PC-3 (cell line): ENCODE results near the gene SRSF10. TPM values are rescaled to one million over a fixed set of nuclear protein-coding genes. Genes with fewer than 3 reads are reported as not detected.
A peak's percentile ranks its signal among the peaks of the same experiment; 100 is the strongest.
"Not testable (repeated sequence)": the region's sequence is repeated elsewhere in the genome, so short reads cannot be mapped to it uniquely, and the experiment has no call there.

Experiments used
- ATAC-seq: fragments of 200-7000 bp; cut with Tn5 transposase; 2 replicates; pipeline ENCODE4 v1.9.1; 2020; ENCODE audit warnings: mild to moderate bottlenecking, moderate library complexity
- BruUV-seq: library from RNA; stranded (reverse); fragments of 400-500 nt; replicated peaks from 2 replicates; lab custom pipeline; 2021; lab: Mats Ljungman, UMichigan
- CTCF ChIA-PET: fragments of 300-600 bp; sonication (Branson Sonifier 250); formaldehyde crosslinking; loops from one replicate; lab custom pipeline; 2022; ENCODE audit warnings: antibody characterized with exemption; lab: Charles Lee
- POLR2A ChIA-PET: fragments of 300-600 bp; sonication (Branson Sonifier 250); formaldehyde crosslinking; loops from one replicate; lab custom pipeline; 2022; ENCODE audit warnings: antibody characterized with exemption; ENCODE audit not compliant: unreplicated experiment; lab: Charles Lee
- DNase-seq: peaks from one replicate; pipeline ENCODE4 v3.0.0-alpha.2; 2015
- H2AFZ ChIP-seq: fragments of 300-600 bp; sonication (generic); 2 replicates; pipeline ENCODE4 v1.6.0; 2016; ENCODE audit warnings: antibody characterized with exemption, low read length
- H3F3A ChIP-seq: fragments of 300-600 bp; sonication (generic); one replicate; pipeline ENCODE4 v1.6.0; 2017; ENCODE audit warnings: antibody characterized with exemption, low read length, control low read depth, mild to moderate bottlenecking; ENCODE audit not compliant: unreplicated experiment
- H3K27ac ChIP-seq: fragments of 300-600 bp; sonication (generic); 2 replicates; pipeline ENCODE4 v1.5.1; 2016; ENCODE audit warnings: mild to moderate bottlenecking, low read length
- H3K27me3 ChIP-seq: fragments of 300-600 bp; sonication (generic); 2 replicates; pipeline ENCODE4 v1.6.1; 2016; ENCODE audit warnings: low read length, mixed read lengths
- H3K36me3 ChIP-seq: fragments of 300-600 bp; sonication (generic); 2 replicates; pipeline ENCODE4 v1.6.1; 2016; ENCODE audit warnings: low read depth, mixed run types, low read length, mixed read lengths
- H3K4me1 ChIP-seq: fragments of 300-600 bp; sonication (generic); 2 replicates; pipeline ENCODE4 v1.5.1; 2016; ENCODE audit warnings: low read length; ENCODE audit not compliant: insufficient read depth
- H3K4me2 ChIP-seq: fragments of 300-600 bp; sonication (generic); 2 replicates; pipeline ENCODE4 v1.6.0; 2016; ENCODE audit warnings: low read length
- H3K4me3 ChIP-seq: fragments of 300-600 bp; sonication (generic); 2 replicates; pipeline ENCODE4 v1.5.1; 2016; ENCODE audit warnings: mild to moderate bottlenecking, low read length, mixed read lengths
- H3K79me2 ChIP-seq: fragments of 300-600 bp; sonication (generic); 2 replicates; pipeline ENCODE4 v1.6.1; 2017; ENCODE audit warnings: low read length, mixed read lengths
- H3K9ac ChIP-seq: fragments of 300-600 bp; sonication (generic); 2 replicates; pipeline ENCODE4 v1.6.0; 2016; ENCODE audit warnings: mild to moderate bottlenecking, low read length
- H3K9me2 ChIP-seq: fragments of 300-600 bp; sonication (generic); replicated peaks from 2 replicates; pipeline ENCODE4 v1.6.1; 2016; ENCODE audit warnings: mixed run types, low read length, mixed read lengths
- H3K9me3 ChIP-seq: fragments of 300-600 bp; sonication (generic); 2 replicates; pipeline ENCODE4 v1.6.1; 2016; ENCODE audit warnings: low read length, mixed read lengths
- H4K20me1 ChIP-seq: fragments of 300-600 bp; sonication (generic); 2 replicates; pipeline ENCODE4 v1.6.1; 2016; ENCODE audit warnings: low read length, mixed read lengths
- CTCF ChIP-seq: fragments of 300-600 bp; sonication (generic); conservative IDR thresholded peaks from 2 replicates; pipeline ENCODE4 v1.5.1; 2017; ENCODE audit warnings: antibody characterized with exemption, low read depth, mild to moderate bottlenecking, low read length
- EZH2 ChIP-seq: fragments of 300-600 bp; sonication (generic); IDR thresholded peaks from one replicate; pipeline ENCODE4 v1.6.1; 2017; ENCODE audit warnings: antibody characterized with exemption, mild to moderate bottlenecking, low read length; ENCODE audit not compliant: unreplicated experiment
- EZH2phosphoT487 ChIP-seq: fragments of 300-600 bp; sonication (generic); IDR thresholded peaks from 2 replicates; pipeline ENCODE4 v1.6.1; 2018; ENCODE audit warnings: mild to moderate bottlenecking, antibody characterized with exemption, low read length, borderline replicate concordance
- intact Hi-C: fragments of 100-400 bp; cut with micrococcal nuclease; formaldehyde crosslinking; loops from 2 replicates; pipeline ENCODE4 v1.9.0; 2023
- total RNA-seq: library from RNA; depleted of rRNA; stranded (reverse); fragments of >200 nt; gene quantifications from 2 replicates; pipeline ENCODE4 v1.2.3, GENCODE V29; 2014

The SRSF10 gene
- total RNA-seq, 1 experiment from 2014 or later: 109 TPM

- peaks cover 41% of the 10 kb centered on the region for H3K4me1 ChIP-seq
- H3K36me3 ChIP-seq: peaks cover 17% of the 10 kb centered on the region
- DNase-seq (peak; percentile 83), ATAC-seq (peak; percentile 63)
- no peaks in the 10 kb centered on the region for H3K9me3 ChIP-seq
- TF ChIP-seq CTCF (peak; percentile 43; the same call in 1 of the 2 replicates), EZH2 (no peak)
- H3K27me3 ChIP-seq: no peaks in the 10 kb centered on the region
- TSS peak; percentile 56 for BruUV-seq
- H3K79me2 ChIP-seq: peaks cover 24% of the 10 kb centered on the region
- H3F3A ChIP-seq: peaks cover 15% of the 10 kb centered on the region
- ChIA-PET CTCF (interaction anchor here (0.5 kb wide), 1 partner anchor 21 kb away, joined by 3 read pairs; the partner anchor contains the start of gene SRSF10), POLR2A (interaction anchor here (0.6 kb wide), 4 partner anchors 9 to 191 kb away, joined by 3 to 8 read pairs (median 4); no protein-coding TSS in a partner anchor)
- H4K20me1 ChIP-seq: peaks cover 13% of the 10 kb centered on the region
- no peaks in the 10 kb centered on the region for H3K9me2 ChIP-seq
- peak overlapping the region; percentile 84 for H2AFZ ChIP-seq
- intact Hi-C loops: loop anchor here (5.0 kb wide), 1 partner anchor 37 kb away; no protein-coding TSS in a partner anchor
- H3K27ac ChIP-seq: peak overlapping the region; percentile 97
- H3K9ac ChIP-seq: peak overlapping the region; percentile 94
- peak overlapping the region; percentile 94 for H3K4me3 ChIP-seq
- peak overlapping the region; percentile 95 for H3K4me2 ChIP-seq
Observed at GRCh38 chr1:23958810-23959460, 21.2 kb downstream of the SRSF10 start.

- H3K4me1 ChIP-seq: peaks cover 43% of the 10 kb centered on the region
- H3K79me2 ChIP-seq: peaks cover 24% of the 10 kb centered on the region
- H3K9ac ChIP-seq: peak overlapping the region; percentile 94
- H3K4me3 ChIP-seq: peak overlapping the region; percentile 94
- not testable (repeated sequence) for H3K27me3 ChIP-seq, H3K9me3 ChIP-seq, H2AFZ ChIP-seq, BruUV-seq, H3K9me2 ChIP-seq, H3F3A ChIP-seq, DNase-seq, ATAC-seq
- peaks cover 13% of the 10 kb centered on the region for H4K20me1 ChIP-seq
- peak overlapping the region; percentile 95 for H3K4me2 ChIP-seq
- peaks cover 12% of the 10 kb centered on the region for H3K36me3 ChIP-seq
- H3K27ac ChIP-seq: peak overlapping the region; percentile 97
- intact Hi-C loops: loop anchor here (5.0 kb wide), 1 partner anchor 36 kb away; no protein-coding TSS in a partner anchor
- CTCF ChIA-PET: interaction anchor here (1.0 kb wide), 1 partner anchor 68 kb away, joined by 9 read pairs; no protein-coding TSS in a partner anchor
- POLR2A ChIA-PET: interaction anchor here (0.6 kb wide), 1 partner anchor 89 kb away, joined by 3 read pairs; no protein-coding TSS in a partner anchor
Observed at GRCh38 chr1:23958040-23958809, 21.9 kb downstream of the SRSF10 start.

- BruUV-seq: no TSS peak
- DNase-seq (peak; percentile 86), ATAC-seq (no peak)
- H3K4me2 ChIP-seq: peak overlapping the region; percentile 58
- POLR2A ChIA-PET: no interaction called here
- no peak overlapping the region for H3K4me3 ChIP-seq
- no peak overlapping the region for H3K9ac ChIP-seq
- H3K36me3 ChIP-seq: peaks cover 12% of the 10 kb centered on the region
- no peaks in the 10 kb centered on the region for H3K9me3 ChIP-seq
- H3K27ac ChIP-seq: peak overlapping the region; percentile 39; the same call in 1 of the 2 replicates
- H3K4me1 ChIP-seq: peaks cover 54% of the 10 kb centered on the region
- intact Hi-C loops: loop anchor here (5.0 kb wide), 1 partner anchor 35 kb away; no protein-coding TSS in a partner anchor
- H3F3A ChIP-seq: peaks cover 7% of the 10 kb centered on the region
- H3K79me2 ChIP-seq: peaks cover 24% of the 10 kb centered on the region
- H3K9me2 ChIP-seq: no peaks in the 10 kb centered on the region
- H4K20me1 ChIP-seq: peaks cover 13% of the 10 kb centered on the region
- CTCF ChIA-PET: no interaction called here
- H2AFZ ChIP-seq: 0 out of 2 replicates have a peak overlapping the region, but pooled peaks have one; percentile 28
- TF ChIP-seq EZH2: no peak
- TF ChIP-seq EZH2phosphoT487: no peak
- TF ChIP-seq CTCF: no peak
- H3K27me3 ChIP-seq: no peaks in the 10 kb centered on the region
Observed at GRCh38 chr1:23957096-23957495, 23.0 kb downstream of the SRSF10 start.
